ENCODE results near the gene TMEM89. TPM values are rescaled to one million over a fixed set of nuclear protein-coding genes. Genes with fewer than 3 reads are reported as not detected.

TMEM89 gene
- polyA plus RNA-seq, 1 donor from 2014 or later = not detected

DNA sequence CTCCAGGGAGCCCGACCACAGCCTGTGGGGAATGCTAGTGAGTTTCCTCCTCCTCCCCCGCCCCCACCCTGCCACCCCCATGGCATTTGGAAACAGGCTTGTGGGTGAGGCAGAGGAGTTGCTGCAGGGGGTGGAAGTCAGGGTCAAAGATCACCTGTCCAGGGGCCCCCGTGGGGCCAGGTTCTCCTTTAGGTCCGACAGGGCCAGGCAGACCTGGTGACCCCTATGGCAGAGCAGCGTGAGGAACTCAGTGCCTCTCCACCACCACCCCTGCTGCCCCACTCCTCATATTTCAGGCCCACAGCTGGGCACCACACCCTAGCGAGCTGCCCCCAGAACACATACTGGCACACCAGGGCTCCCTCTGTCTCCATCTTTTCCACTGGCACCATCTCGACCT lies 49.1 kb downstream of the TMEM89 start:
- H3K27me3 Mint-ChIP-seq = no peaks in the 10 kb centered on the region
- no peaks in the 10 kb centered on the region for H3K36me3 Mint-ChIP-seq

DNA sequence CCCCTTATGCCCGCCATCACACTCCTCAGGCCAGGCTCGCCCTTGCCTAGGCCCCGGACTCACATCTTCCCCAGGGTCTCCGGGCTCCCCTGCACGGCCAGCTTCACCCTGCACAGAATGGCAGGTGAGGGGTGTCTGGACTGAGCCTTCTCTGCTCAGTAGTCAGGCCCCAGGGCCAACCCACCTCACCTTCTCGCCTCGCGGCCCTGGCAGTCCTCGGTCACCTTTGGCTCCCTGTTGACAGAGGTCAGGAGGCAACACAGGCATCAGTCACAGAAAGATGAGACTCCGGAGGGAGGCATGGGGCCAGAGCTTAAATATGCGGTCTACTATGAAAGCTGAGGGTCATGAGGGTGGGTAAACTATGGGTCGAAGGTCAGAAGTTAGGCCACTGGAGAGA lies 49.6 kb downstream of the TMEM89 start:
- H3K9me3 Mint-ChIP-seq = no peaks in the 10 kb centered on the region
- no peak overlapping the region for H3K27ac Mint-ChIP-seq
- peaks cover 0 to 2% (median 0%) of the 10 kb centered on the region in 3 donors for H3K4me1 Mint-ChIP-seq
- no peaks in the 10 kb centered on the region for H3K36me3 Mint-ChIP-seq
- H3K27me3 Mint-ChIP-seq = no peaks in the 10 kb centered on the region
- no peak overlapping the region for H3K4me3 Mint-ChIP-seq

More for the DNA sequence above, 49.1 kb downstream of the TMEM89 start:
- Mint-ChIP-seq H3K4me3 (no peak overlapping the region), H3K4me1 (no peaks in the 10 kb centered on the region), H3K9me3 (no peaks in the 10 kb centered on the region), H3K27ac (no peak overlapping the region)

Other genes with a start within 250 kb of the TMEM89 start
- gene FBXW12, start 249.6 kb downstream of the TMEM89 start, polyA plus RNA-seq = not detected
- gene PLXNB1, start 191.7 kb downstream of the TMEM89 start, polyA plus RNA-seq = not detected
- 13.4 TPM for gene CCDC51, start 181.7 kb downstream of the TMEM89 start, polyA plus RNA-seq
- gene TMA7, start 181.5 kb downstream of the TMEM89 start, polyA plus RNA-seq = 701 TPM
- 13.9 TPM for gene ATRIP, start 175.0 kb downstream of the TMEM89 start, polyA plus RNA-seq
- gene SHISA5, start 117.6 kb downstream of the TMEM89 start, polyA plus RNA-seq = 307 TPM
- gene PFKFB4, start 65.0 kb downstream of the TMEM89 start, polyA plus RNA-seq = 1.5 TPM
- not detected for gene UCN2, start 58.0 kb downstream of the TMEM89 start, polyA plus RNA-seq
- not detected for gene COL7A1, start 26.4 kb downstream of the TMEM89 start, polyA plus RNA-seq
- 147 TPM for gene UQCRC1, start 12.1 kb downstream of the TMEM89 start, polyA plus RNA-seq
- gene SLC26A6, start 13.7 kb upstream of the TMEM89 start, polyA plus RNA-seq = 1.4 TPM
- 0.59 TPM for gene CELSR3, start 41.1 kb upstream of the TMEM89 start, polyA plus RNA-seq
- gene NCKIPSD, start 64.1 kb upstream of the TMEM89 start, polyA plus RNA-seq = 17.2 TPM
- gene IP6K2, start 95.5 kb upstream of the TMEM89 start, polyA plus RNA-seq = 43.4 TPM
- gene PRKAR2A, start 226.1 kb upstream of the TMEM89 start, polyA plus RNA-seq = 10.0 TPM